ENCODE data around the gene JAK2. TPM values are rescaled to one million over a fixed set of nuclear protein-coding genes. Genes with fewer than 3 reads are reported as not detected.

JAK2 gene
- total RNA-seq, 2 experiments from 2014 or later = 4.4 to 11.4 TPM

DNA sequence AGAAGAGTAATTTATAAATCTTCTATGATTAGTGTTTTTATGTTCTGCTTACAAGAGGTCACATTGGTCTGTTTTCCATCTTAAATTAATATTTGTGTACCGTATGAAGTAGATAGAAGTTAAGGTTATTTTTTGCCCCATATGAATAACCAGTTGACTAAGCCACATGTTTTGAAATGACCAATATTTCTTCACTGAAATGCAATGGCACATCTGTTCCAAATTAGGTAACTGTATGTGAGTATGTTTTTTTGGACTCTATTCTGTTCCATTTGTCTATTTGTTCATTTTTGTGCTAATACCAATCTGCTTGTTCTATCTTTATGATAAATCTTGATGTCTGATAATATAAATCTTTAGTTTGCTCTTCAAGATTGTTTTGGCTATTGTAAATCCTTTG is 17.7 kb downstream of the JAK2 start:
- TF ChIP-seq, protein P1, sequence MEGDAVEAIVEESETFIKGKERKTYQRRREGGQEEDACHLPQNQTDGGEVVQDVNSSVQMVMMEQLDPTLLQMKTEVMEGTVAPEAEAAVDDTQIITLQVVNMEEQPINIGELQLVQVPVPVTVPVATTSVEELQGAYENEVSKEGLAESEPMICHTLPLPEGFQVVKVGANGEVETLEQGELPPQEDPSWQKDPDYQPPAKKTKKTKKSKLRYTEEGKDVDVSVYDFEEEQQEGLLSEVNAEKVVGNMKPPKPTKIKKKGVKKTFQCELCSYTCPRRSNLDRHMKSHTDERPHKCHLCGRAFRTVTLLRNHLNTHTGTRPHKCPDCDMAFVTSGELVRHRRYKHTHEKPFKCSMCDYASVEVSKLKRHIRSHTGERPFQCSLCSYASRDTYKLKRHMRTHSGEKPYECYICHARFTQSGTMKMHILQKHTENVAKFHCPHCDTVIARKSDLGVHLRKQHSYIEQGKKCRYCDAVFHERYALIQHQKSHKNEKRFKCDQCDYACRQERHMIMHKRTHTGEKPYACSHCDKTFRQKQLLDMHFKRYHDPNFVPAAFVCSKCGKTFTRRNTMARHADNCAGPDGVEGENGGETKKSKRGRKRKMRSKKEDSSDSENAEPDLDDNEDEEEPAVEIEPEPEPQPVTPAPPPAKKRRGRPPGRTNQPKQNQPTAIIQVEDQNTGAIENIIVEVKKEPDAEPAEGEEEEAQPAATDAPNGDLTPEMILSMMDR (conservative IDR thresholded peaks at IDR 0.05; ENCODE audit: low read length) = no peak
- TF ChIP-seq EZH2phosphoT487 (IDR thresholded peaks at IDR 0.05; ENCODE audit: borderline replicate concordance, low read depth, low read length) = no peak
- Histone ChIP-seq H3K9me2 (ENCODE audit: insufficient read depth, low read length) (no peaks in the 10 kb centered on the region), H3K4me1 (ENCODE audit: insufficient read depth, low read length, poor library complexity, severe bottlenecking) (no peaks in the 10 kb centered on the region), H3K27ac (ENCODE audit: low read depth, low read length, poor library complexity, severe bottlenecking) (no peak overlapping the region), H4K20me1 (ENCODE audit: insufficient read depth, low read length) (no peaks in the 10 kb centered on the region), H3K79me2 (ENCODE audit: insufficient read depth, low read depth, low read length) (no peaks in the 10 kb centered on the region), H3K9me3 (ENCODE audit: low read length) (peaks cover 10% of the 10 kb centered on the region; the same call in 1 of the 2 replicates), H3K4me3 (ENCODE audit: low read depth, low read length, poor library complexity, severe bottlenecking) (no peak overlapping the region), H2AFZ (ENCODE audit: low read length) (no peak overlapping the region), H3K36me3 (ENCODE audit: insufficient read depth, low read length) (0 out of 2 replicates have a peak, but pooled peaks cover 3% of the 10 kb centered on the region), H3K4me2 (ENCODE audit: low read length) (no peak overlapping the region)
- POLR2A ChIA-PET = no interaction called here
- BruUV-seq (replicated peaks) = no TSS peak
- no peak for DNase-seq (ENCODE audit: low spot score)
- CTCF ChIA-PET (ENCODE audit: unreplicated experiment) = no interaction called here
- intact Hi-C loops (cut with micrococcal nuclease; ENCODE audit: unreplicated experiment) = no loop called here

DNA sequence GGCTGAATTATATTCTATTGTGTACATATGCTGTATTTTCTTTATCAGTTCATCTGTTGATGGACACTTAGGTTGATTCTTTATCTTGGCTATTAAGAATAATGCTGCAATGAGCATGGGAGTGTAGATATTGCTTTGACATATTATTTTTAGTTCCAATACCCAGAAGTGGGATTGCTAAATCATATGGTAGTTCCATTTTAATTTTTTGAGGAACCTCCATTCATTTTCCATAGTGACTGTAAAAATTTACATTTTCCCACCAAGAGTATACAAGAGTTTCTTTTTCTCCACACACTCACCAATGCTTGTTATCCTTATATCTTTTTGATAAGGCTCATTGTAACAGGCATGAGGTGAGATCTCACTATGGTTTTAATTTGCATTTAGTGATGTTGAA is 19.4 kb downstream of the JAK2 start:
- no peak for DNase-seq (ENCODE audit: low spot score)
- CTCF ChIA-PET (ENCODE audit: unreplicated experiment) = interaction anchor here (0.7 kb wide), 1 partner anchor 36 kb away, joined by 3 read pairs; no protein-coding TSS in a partner anchor
- no peaks in the 10 kb centered on the region for H3K9me2 ChIP-seq (ENCODE audit: insufficient read depth, low read length)

DNA sequence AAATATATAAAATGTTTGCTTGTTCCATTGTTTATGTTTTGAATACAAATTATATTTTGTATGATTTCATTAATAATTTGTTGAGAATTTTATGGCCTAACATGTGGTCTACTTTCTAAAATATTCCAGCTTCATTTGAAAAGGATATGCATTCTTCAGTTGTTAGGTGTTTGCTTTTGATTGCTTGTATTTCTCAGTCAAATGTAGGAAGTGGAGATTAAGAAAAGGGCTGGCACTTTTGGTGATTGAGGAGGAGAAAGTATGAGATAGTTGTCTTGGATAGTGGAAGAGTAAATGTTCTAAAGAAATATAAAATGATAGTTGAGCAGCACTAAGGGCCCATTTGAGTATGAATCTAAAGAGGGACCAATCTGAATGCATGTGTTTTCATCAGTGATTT is 23.1 kb downstream of the JAK2 start:
- no peaks in the 10 kb centered on the region for H4K20me1 ChIP-seq (ENCODE audit: insufficient read depth, low read length)

More for the DNA sequence above, 19.4 kb downstream of the JAK2 start:
- Histone ChIP-seq H3K27ac (ENCODE audit: low read depth, low read length, poor library complexity, severe bottlenecking) (no peak overlapping the region), H3K9me3 (ENCODE audit: low read length) (peaks cover 10% of the 10 kb centered on the region; the same call in 1 of the 2 replicates), H3K4me3 (ENCODE audit: low read depth, low read length, poor library complexity, severe bottlenecking) (no peak overlapping the region), H3K36me3 (ENCODE audit: insufficient read depth, low read length) (0 out of 2 replicates have a peak, but pooled peaks cover 3% of the 10 kb centered on the region), H2AFZ (ENCODE audit: low read length) (no peak overlapping the region), H3K79me2 (ENCODE audit: insufficient read depth, low read depth, low read length) (no peaks in the 10 kb centered on the region), H4K20me1 (ENCODE audit: insufficient read depth, low read length) (no peaks in the 10 kb centered on the region), H3K4me2 (ENCODE audit: low read length) (no peak overlapping the region), H3K4me1 (ENCODE audit: insufficient read depth, low read length, poor library complexity, severe bottlenecking) (no peaks in the 10 kb centered on the region)
- BruUV-seq (replicated peaks) = no TSS peak
- POLR2A ChIA-PET = no interaction called here
- intact Hi-C loops (cut with micrococcal nuclease; ENCODE audit: unreplicated experiment) = no loop called here
- TF ChIP-seq EZH2phosphoT487 (IDR thresholded peaks at IDR 0.05; ENCODE audit: borderline replicate concordance, low read depth, low read length) = no peak
- TF ChIP-seq, protein P1 (conservative IDR thresholded peaks at IDR 0.05; ENCODE audit: low read length) = no peak

More for the DNA sequence above, 23.1 kb downstream of the JAK2 start:
- no peak overlapping the region for H3K27ac ChIP-seq (ENCODE audit: low read depth, low read length, poor library complexity, severe bottlenecking)
- no peak overlapping the region for H3K4me2 ChIP-seq (ENCODE audit: low read length)
- TF ChIP-seq, protein P1 (conservative IDR thresholded peaks at IDR 0.05; ENCODE audit: low read length) = no peak
- TF ChIP-seq EZH2phosphoT487 (IDR thresholded peaks at IDR 0.05; ENCODE audit: borderline replicate concordance, low read depth, low read length) = no peak
- ChIA-PET CTCF (ENCODE audit: unreplicated experiment) (no interaction called here), POLR2A (interaction anchor here (0.8 to 0.9 kb wide), 2 partner anchors 17 to 406 kb away, joined by 3 read pairs; no protein-coding TSS in a partner anchor)
- intact Hi-C loops (cut with micrococcal nuclease; ENCODE audit: unreplicated experiment) = no loop called here
- no peak overlapping the region for H3K4me3 ChIP-seq (ENCODE audit: low read depth, low read length, poor library complexity, severe bottlenecking)
- BruUV-seq (replicated peaks) = no TSS peak
- H3K36me3 ChIP-seq (ENCODE audit: insufficient read depth, low read length) = 0 out of 2 replicates have a peak, but pooled peaks cover 3% of the 10 kb centered on the region
- H3K79me2 ChIP-seq (ENCODE audit: insufficient read depth, low read depth, low read length) = no peaks in the 10 kb centered on the region
- H3K9me2 ChIP-seq (ENCODE audit: insufficient read depth, low read length) = no peaks in the 10 kb centered on the region
- no peaks in the 10 kb centered on the region for H3K4me1 ChIP-seq (ENCODE audit: insufficient read depth, low read length, poor library complexity, severe bottlenecking)
- DNase-seq (ENCODE audit: low spot score) = no peak
- H3K9me3 ChIP-seq (ENCODE audit: low read length) = peaks cover 10% of the 10 kb centered on the region; the same call in 1 of the 2 replicates
- no peak overlapping the region for H2AFZ ChIP-seq (ENCODE audit: low read length)
